OCI-LY1 (cell line): ENCODE results near the gene SCAMP2.

Experiments
- H2AFZ ChIP-seq: fragments of 200-600 bp; sonication (generic), shearing (Covaris generic); 2 replicates; pipeline ENCODE4 v1.6.0; 2014; ENCODE audit warnings: antibody characterized with exemption, mild to moderate bottlenecking, low read length
- H3F3A ChIP-seq: fragments of 200-600 bp; sonication (generic), shearing (Covaris generic); 2 replicates; pipeline ENCODE4 v1.6.0; 2014; ENCODE audit warnings: mild to moderate bottlenecking, antibody characterized with exemption, low read length, moderate library complexity; ENCODE audit not compliant: insufficient read depth
- H3K27ac ChIP-seq: fragments of 200-600 bp; sonication (generic); 2 replicates; pipeline ENCODE4 v1.5.1; 2014; ENCODE audit warnings: low read length, mixed run types, mild to moderate bottlenecking, low read depth; ENCODE audit not compliant: poor library complexity, severe bottlenecking
- H3K27me3 ChIP-seq: fragments of 200-600 bp; sonication (generic); 2 replicates; pipeline ENCODE4 v1.6.0; 2014; ENCODE audit warnings: antibody characterized with exemption, mild to moderate bottlenecking, low read length, moderate library complexity; ENCODE audit not compliant: insufficient read depth
- H3K36me3 ChIP-seq: fragments of 200-600 bp; sonication (generic); 2 replicates; pipeline ENCODE4 v1.6.1; 2014; ENCODE audit warnings: mild to moderate bottlenecking, antibody characterized with exemption, low read length, moderate library complexity, mixed read lengths; ENCODE audit not compliant: insufficient read depth
- H3K4me1 ChIP-seq: fragments of 200-600 bp; sonication (generic); 2 replicates; pipeline ENCODE4 v1.5.1; 2014; ENCODE audit warnings: mild to moderate bottlenecking, low read length, moderate library complexity; ENCODE audit not compliant: insufficient read depth, severe bottlenecking
- H3K4me2 ChIP-seq: fragments of 200-600 bp; sonication (generic), shearing (Covaris generic); 2 replicates; pipeline ENCODE4 v1.6.1; 2014; ENCODE audit warnings: low read length
- H3K4me3 ChIP-seq: fragments of 200-600 bp; sonication (generic); 2 replicates; pipeline ENCODE4 v1.5.1; 2014; ENCODE audit warnings: low read length, low read depth, mild to moderate bottlenecking, mixed read lengths; ENCODE audit not compliant: poor library complexity, severe bottlenecking
- H3K79me2 ChIP-seq: fragments of 200-600 bp; shearing (Covaris generic); 2 replicates; pipeline ENCODE4 v1.6.1; 2016; ENCODE audit warnings: mixed run types, low read length, mixed read lengths; ENCODE audit not compliant: insufficient read depth
- H3K9ac ChIP-seq: fragments of 200-600 bp; sonication (generic), shearing (Covaris generic); 2 replicates; pipeline ENCODE4 v1.6.1; 2014; ENCODE audit warnings: mild to moderate bottlenecking, low read length, mixed read lengths
- H3K9me2 ChIP-seq: fragments of 200-600 bp; sonication (generic), shearing (Covaris generic); 2 replicates; pipeline ENCODE4 v1.6.1; 2014; ENCODE audit warnings: low read depth, mild to moderate bottlenecking, low read length, mixed read lengths
- H3K9me3 ChIP-seq: fragments of 200-600 bp; shearing (Covaris generic); 2 replicates; pipeline ENCODE4 v1.6.1; 2014; ENCODE audit warnings: low read length, mixed read lengths
- H4K20me1 ChIP-seq: fragments of 200-600 bp; sonication (generic), shearing (Covaris generic); 2 replicates; pipeline ENCODE4 v1.6.0; 2016; ENCODE audit warnings: mild to moderate bottlenecking, low read length; ENCODE audit not compliant: insufficient read depth
- CTCF ChIP-seq: fragments of 200-600 bp; sonication (generic), shearing (Covaris generic); IDR thresholded peaks from 2 replicates; pipeline ENCODE4 v1.5.1; 2017; ENCODE audit warnings: mild to moderate bottlenecking, antibody characterized with exemption, low read length, moderate library complexity, mixed read lengths
- EZH2 ChIP-seq: fragments of 200-600 bp; sonication (generic), shearing (Covaris generic); IDR thresholded peaks from 2 replicates; pipeline ENCODE4 v1.8.0; 2017; ENCODE audit warnings: borderline replicate concordance, mixed run types, mild to moderate bottlenecking, antibody characterized with exemption, low read length, moderate library complexity, mixed read lengths

The SCAMP2 gene

GRCh38 chr15:74873756-74874424, 725 bp upstream of the SCAMP2 start:
- Histone ChIP-seq H3K4me3 (peak overlapping the region; percentile 97), H3K27ac (no peak overlapping the region), H3K27me3 (no peaks in the 10 kb centered on the region), H4K20me1 (no peaks in the 10 kb centered on the region), H3F3A (no peaks in the 10 kb centered on the region), H2AFZ (peak overlapping the region; percentile 84; the same call in 1 of the 2 replicates), H3K9ac (peak overlapping the region; percentile 72), H3K4me1 (peaks cover 40% of the 10 kb centered on the region), H3K9me2 (no peaks in the 10 kb centered on the region), H3K79me2 (peaks cover 22% of the 10 kb centered on the region), H3K4me2 (peak overlapping the region; percentile 99), H3K36me3 (peaks cover 11% of the 10 kb centered on the region), H3K9me3 (no peaks in the 10 kb centered on the region)
- TF ChIP-seq EZH2 = no peak
- no peak for TF ChIP-seq CTCF

GRCh38 chr15:74872702-74873035, 496 bp downstream of the SCAMP2 start:
- H3K4me2 ChIP-seq = peak overlapping the region; percentile 100
- H3K4me3 ChIP-seq = peak overlapping the region; percentile 97
- no peak overlapping the region for H2AFZ ChIP-seq
- TF ChIP-seq EZH2 = no peak
- no peak for TF ChIP-seq CTCF
- H3K36me3 ChIP-seq = peaks cover 23% of the 10 kb centered on the region
- H4K20me1 ChIP-seq = no peaks in the 10 kb centered on the region
- peaks cover 7% of the 10 kb centered on the region for H3K9me3 ChIP-seq
- H3K27me3 ChIP-seq = no peaks in the 10 kb centered on the region
- H3K9me2 ChIP-seq = no peaks in the 10 kb centered on the region
- peaks cover 40% of the 10 kb centered on the region for H3K4me1 ChIP-seq
- peak overlapping the region; percentile 47 for H3K27ac ChIP-seq
- no peaks in the 10 kb centered on the region for H3F3A ChIP-seq
- peaks cover 32% of the 10 kb centered on the region for H3K79me2 ChIP-seq
- peak overlapping the region; percentile 61 for H3K9ac ChIP-seq

- Histone ChIP-seq H3K9me3 (peaks cover 9% of the 10 kb centered on the region), H3K9me2 (no peaks in the 10 kb centered on the region), H3K4me2 (peak overlapping the region; percentile 54), H3F3A (no peaks in the 10 kb centered on the region), H2AFZ (no peak overlapping the region), H4K20me1 (no peaks in the 10 kb centered on the region), H3K79me2 (peaks cover 40% of the 10 kb centered on the region), H3K4me3 (peak overlapping the region; percentile 39), H3K4me1 (peaks cover 40% of the 10 kb centered on the region), H3K36me3 (peaks cover 31% of the 10 kb centered on the region), H3K27me3 (no peaks in the 10 kb centered on the region), H3K27ac (peak overlapping the region; percentile 77), H3K9ac (peak overlapping the region; percentile 34; the same call in 1 of the 2 replicates)
- no peak for TF ChIP-seq EZH2
- TF ChIP-seq CTCF = no peak
Observed at GRCh38 chr15:74870436-74871215, 2.5 kb downstream of the SCAMP2 start.
